Esophagus squamous epithelium (tissue), 4 donors: ENCODE measurements around the gene CTSL.

ENCODE experiments used
- CTCF ChIP-seq, 6 experiments: fragments of 450-650 bp in 4 of 6; fragments of 200-600 bp in 2 of 6; sonication (generic) in 2 of 6; IDR thresholded peaks; one replicate each; pipeline ENCODE4 v1.5.1; 2016 to 2019; ENCODE audit warnings: antibody characterized with exemption in 6 of 6, mild to moderate bottlenecking in 4 of 6, moderate library complexity in 4 of 6
- POLR2A ChIP-seq, 4 donors: fragments of 450-650 bp; IDR thresholded peaks; one replicate each; pipeline ENCODE4 v1.6.1; 2017; ENCODE audit warnings: antibody characterized with exemption in 4 of 4, mild to moderate bottlenecking in 4 of 4, moderate library complexity in 3 of 4

DNA sequence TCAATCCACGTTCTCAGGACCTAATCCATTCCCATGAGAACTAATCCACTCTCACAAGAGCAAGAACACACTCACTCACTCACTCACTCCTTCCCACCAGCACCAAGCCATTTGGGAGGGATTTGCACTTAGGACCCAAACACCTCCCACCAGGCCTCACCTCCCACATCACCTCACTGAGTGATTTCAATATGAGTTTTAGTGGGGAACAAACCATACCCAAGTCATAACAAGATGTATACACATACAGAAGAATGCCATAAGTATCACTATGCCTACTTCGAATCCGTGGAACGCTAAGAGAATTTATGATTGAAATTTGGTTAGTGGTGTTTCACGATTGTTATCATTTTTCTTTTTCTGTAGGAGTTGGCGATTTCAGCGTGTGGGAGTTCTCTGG is 29.3 kb upstream of the CTSL start:
- TF ChIP-seq CTCF (IDR thresholded peaks at IDR 0.05), result no peak
- TF ChIP-seq POLR2A (IDR thresholded peaks at IDR 0.05), result no peak
